ENCODE measurements around the gene BMS1.

DNA sequence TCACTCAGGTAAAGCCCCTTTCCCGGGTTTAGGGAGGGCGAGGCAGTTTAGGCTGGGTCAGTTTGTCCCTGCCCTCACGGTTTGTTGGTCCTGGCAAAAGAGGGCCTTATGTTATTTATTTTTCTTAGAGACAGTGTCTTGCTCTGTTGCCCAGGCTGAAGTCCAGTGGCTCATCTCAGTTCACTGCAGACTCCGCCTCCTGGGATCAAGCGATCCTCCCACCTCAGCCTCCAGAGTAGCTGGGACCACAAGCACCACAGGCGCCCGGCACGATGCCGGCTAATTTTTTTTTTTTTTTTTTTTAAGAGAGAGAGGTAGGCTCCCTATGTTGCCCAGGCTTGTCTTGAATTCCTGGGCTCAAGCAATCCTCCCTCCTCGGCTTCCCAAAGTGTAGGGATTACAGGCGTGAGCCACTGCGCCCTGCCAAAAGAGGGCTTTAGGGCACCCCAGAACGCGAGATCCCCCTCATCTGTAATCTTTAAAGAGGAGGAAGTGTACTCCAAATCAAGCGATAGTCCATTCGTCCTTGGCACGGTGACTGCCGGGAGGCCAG lies 626 bp upstream of the BMS1 start:
- TF ChIP-seq, protein P1, sequence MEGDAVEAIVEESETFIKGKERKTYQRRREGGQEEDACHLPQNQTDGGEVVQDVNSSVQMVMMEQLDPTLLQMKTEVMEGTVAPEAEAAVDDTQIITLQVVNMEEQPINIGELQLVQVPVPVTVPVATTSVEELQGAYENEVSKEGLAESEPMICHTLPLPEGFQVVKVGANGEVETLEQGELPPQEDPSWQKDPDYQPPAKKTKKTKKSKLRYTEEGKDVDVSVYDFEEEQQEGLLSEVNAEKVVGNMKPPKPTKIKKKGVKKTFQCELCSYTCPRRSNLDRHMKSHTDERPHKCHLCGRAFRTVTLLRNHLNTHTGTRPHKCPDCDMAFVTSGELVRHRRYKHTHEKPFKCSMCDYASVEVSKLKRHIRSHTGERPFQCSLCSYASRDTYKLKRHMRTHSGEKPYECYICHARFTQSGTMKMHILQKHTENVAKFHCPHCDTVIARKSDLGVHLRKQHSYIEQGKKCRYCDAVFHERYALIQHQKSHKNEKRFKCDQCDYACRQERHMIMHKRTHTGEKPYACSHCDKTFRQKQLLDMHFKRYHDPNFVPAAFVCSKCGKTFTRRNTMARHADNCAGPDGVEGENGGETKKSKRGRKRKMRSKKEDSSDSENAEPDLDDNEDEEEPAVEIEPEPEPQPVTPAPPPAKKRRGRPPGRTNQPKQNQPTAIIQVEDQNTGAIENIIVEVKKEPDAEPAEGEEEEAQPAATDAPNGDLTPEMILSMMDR (IDR thresholded peaks at IDR 0.05; ENCODE audit: poor library complexity): no peak
- no peak for TF ChIP-seq EZH2 (IDR thresholded peaks at IDR 0.05; ENCODE audit: borderline replicate concordance)

Data from hepatocyte (in vitro differentiated cells).